ENCODE data around the gene PTPRM.
A peak's percentile ranks its signal among the peaks of the same experiment; 100 is the strongest.
"Not testable (repeated sequence)": the region's sequence is repeated elsewhere in the genome, so short reads cannot be mapped to it uniquely, and the experiment has no call there.

Gene PTPRM

DNA sequence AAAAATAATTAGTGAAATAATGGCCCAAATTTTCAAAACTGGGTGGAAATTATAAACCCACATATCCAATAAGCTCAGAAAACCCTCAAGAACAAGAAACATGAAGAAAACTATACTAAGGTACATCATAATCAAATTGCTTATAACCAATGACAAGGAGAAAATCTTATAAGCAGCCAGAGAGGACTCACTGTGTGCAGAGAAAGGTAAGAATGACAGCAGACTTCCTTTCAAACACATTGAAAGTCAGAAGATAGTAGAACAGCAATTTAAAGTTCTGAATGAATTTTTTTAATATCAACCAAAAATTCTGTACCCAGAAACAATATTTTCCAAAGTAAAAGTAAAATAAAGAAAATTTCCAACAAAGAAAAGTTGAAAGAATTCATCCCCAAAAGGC lies 844.4 kb downstream of the PTPRM start:
- FAIRE-seq (no peak), DNase-seq (ENCODE audit: low spot score) (no peak)

DNA sequence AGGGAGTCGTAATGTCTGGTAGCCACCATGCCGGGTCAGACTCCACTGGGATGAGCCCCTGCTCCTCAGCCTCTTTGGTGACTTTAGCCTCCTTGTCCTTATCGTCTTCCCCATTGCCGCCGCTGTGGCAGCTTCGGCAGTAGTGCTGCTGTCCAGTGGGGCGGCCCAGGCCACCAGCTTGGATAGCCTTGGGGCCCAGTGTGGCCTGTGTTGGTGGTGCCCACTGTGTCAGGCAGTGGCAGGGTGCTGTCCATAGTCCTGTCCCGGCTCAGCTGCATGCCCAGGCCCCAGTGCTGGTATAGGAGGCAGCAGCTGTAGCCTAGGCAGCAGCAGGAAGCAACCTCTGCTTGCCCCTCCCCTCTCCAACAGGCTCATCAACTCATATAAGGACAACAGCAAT lies 845.0 kb downstream of the PTPRM start:
- no peak for FAIRE-seq
- no peak for DNase-seq (ENCODE audit: low spot score)

DNA sequence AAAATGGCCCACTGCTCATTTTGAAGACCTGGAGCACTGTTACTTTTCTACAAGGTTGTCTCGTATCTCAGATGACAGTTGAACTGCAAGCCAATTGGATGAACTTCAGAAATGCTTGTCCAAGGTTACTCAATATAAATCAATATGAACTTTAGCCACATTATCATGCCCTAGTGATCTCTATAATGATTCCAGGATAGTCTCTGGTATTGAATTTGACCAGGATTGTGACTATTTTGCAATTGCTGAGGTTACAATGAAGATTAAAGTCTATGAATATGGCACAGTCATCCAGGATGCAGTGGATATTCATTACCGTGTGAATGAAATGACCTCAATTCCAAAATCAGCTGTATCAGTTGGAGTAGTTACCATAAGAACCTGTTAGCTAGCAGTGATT lies 846.1 kb downstream of the PTPRM start:
- DNase-seq (ENCODE audit: low spot score) (no peak), FAIRE-seq (no peak)

DNA sequence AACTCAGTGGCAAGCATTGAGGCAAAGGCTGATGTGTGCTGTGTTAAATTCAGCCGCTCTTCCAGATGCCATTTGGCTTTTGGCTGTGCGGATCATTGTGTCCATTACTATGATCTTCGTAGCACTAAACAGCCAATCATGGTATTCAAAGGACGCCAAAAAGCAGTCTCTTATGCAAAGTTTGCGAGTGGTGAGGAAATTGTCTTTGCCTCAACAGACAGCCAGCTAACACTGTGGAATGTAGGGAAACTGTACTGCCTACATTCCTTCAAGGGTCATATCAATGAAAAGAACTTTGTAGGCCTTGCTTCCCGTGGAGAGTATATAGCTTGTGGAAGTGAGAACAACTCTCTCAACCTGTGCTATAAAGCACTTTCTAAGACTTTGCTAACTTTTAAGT lies 846.6 kb downstream of the PTPRM start:
- FAIRE-seq: peak; percentile 30
- DNase-seq (ENCODE audit: low spot score): no peak

DNA sequence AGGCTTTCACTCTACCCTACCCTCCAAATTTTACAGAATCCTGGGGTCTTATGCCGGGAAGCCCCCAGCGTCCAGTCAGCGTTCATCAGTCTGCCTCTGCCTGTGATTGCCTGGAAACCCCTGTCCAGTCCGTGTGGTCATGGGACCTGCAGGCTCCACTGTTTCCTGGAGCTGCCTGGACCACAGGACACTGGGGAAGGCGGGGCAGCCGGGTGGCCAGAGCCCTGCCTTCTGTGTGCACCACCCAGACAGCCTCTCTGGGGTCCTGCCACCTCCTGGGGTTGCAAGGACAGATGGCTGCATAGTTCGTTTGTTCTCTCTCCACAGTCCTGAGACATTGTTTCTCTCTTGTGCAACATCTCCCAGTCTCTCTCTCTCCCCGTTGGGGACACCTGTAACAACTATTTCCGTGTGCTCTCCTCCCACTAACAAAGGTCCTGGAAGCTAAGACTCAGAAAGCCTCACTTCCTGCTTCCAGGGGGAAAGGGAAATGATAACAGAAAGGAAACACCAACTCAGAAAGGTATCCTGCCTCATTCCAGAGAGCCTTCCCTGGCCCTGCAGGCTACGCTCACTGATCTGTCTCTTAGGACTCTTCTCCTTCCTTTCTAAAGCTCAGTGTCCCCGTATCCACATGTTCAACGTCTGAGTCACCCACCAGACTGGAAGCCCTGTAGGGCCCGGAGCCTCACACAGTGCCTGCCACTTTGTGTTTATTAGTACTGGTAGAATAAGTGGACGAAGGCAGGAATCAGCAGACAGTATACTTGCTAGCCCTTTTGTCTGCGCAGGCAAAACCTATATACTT lies 849.3 kb downstream of the PTPRM start:
- FAIRE-seq (no peak), DNase-seq (ENCODE audit: low spot score) (no peak)

DNA sequence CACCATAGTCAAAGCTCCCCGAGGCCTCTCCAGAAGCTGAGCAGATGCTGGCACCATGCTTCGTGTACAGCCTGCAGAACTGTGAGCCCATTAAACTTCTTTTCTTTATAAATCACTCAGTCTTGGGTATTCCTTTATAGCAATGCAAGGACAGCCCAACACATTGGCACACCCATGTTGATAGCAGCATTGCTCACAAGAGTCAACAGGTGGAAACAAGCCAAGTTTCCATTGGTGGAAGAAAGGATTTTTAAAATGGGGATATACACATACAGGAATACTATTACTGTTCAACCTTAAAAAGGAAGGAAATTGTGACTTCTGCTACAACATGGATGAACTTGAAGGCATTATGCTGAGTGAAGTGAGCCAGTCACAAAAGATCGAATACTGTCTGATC lies 855.3 kb downstream of the PTPRM start:
- FAIRE-seq (peak; percentile 5), DNase-seq (ENCODE audit: low spot score) (no peak)

DNA sequence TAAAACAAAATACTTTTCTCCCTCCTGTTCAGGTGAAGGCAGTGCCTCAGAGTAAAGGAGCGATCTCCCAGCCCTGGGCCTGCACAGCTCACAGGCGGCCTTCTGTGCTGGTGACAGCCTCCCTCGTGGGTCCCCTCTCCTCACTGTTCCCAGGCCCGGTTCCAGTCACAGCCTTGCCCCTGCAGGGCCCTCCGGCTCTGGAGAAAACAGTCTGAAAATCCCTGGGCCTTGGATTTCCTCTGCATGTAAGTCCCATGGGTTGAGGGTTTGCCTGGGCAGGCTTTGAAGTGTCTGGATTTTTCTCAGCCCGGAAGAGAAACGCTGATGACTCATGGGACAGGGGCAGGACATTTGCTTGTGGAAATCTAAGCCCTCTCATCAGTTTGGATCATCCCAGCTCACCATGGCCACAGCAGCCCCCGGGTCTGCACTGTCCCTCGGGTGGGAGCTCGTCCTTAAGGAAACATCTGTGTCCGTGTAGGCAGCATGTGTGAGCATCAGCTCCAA lies 856.0 kb downstream of the PTPRM start:
- DNase-seq (ENCODE audit: low spot score) (peak; percentile 82), FAIRE-seq (peak; percentile 59)

DNA sequence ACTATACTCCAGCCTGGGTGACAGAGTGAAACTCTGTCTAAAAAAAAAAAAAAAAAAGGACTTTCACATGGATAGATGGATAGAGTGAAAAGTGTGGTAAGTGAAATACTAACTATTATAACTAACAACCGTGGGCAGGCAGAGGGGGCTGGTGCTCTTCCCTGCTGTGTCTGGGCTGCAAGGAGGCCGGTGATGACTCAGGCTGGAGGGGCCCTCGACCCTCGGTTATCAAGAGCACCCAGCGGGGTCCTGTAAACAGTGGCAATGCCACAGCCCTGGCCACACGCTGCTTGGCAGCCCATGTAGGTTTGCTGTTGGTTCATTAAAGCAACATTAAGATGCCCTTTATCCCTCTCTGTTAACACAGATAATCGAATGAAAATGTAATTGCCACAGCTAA lies 857.4 kb downstream of the PTPRM start:
- no peak for DNase-seq (ENCODE audit: low spot score)
- no peak for FAIRE-seq

DNA sequence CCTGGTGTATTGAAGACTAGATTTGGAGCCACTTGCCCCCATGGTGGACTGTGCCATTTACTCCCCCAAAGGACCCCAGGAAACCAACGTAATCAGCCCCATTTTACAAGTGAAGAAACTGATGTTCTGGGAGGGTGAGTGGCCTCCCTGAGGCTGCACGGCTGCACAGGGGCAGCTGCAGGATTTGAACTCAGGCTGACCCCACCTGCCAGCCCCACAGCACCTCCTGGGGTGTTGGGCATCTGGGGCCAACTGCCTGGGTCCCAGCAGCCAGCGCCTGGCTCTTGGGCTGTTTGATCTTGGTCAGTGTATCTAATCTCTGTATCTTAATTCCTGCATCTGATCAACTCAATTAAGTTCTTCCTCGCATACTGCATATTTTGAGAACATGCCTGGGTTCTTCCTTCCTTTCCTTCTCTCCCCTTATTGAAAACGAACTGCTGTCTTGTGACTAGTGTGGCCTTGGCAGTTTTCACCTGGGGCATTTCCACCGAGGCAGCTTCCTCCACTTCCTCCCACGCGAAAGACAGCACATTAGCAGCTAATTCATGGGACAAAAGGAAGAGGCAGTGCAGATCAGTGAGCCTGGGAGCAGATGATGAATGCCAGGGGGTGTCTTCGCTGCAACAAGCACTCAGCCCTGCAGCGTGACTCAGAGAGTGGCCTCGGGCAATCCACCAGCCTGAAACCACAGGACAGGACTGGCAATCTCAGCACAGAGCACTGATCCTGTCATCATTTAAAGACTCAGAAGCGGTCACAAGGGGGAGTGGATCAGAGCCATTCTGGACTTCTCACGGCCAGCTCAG lies 858.0 kb downstream of the PTPRM start:
- DNase-seq (ENCODE audit: low spot score) (peak; percentile 92), FAIRE-seq (peak; percentile 86)

DNA sequence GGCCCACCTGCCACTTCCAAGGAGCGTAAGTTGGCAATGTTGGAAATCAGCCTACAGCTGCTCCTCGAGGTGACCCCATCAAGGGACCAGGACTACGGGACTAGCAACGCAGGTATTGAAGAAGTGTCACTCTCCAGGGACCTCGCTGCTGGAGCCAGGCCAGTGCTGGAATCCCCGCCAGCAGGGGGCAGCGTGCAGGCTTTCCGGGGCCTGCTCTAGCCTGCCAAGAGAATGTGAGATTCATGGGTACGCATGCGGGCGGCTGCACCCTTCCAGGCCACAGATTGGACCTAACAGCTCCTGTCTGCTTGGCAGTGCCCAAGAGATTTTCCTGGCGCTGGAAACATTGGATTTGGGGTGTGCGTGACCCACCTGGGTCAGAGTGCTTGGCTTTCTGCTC lies 859.3 kb downstream of the PTPRM start:
- FAIRE-seq (no peak), DNase-seq (ENCODE audit: low spot score) (no peak)

DNA sequence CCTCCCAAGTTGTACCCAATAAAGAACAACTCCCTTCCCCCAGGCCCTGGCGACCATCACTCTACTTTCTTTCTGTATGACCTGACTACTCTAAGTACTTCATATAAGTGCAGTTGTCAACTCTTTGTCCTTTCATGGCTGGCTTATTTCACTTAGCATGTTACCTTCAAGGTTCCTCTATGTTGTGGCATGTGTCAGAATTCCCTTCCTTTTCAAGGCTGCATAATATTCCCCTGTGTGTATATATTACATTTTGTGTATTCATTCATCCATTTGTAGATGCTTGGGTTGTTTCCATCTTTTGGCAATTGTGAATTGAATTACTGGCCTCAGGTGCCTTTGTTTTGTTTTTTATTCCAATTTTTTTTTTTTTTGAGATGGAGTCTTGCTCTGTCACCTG lies 860.2 kb downstream of the PTPRM start:
- DNase-seq (ENCODE audit: low spot score): no peak
- FAIRE-seq: no peak

DNA sequence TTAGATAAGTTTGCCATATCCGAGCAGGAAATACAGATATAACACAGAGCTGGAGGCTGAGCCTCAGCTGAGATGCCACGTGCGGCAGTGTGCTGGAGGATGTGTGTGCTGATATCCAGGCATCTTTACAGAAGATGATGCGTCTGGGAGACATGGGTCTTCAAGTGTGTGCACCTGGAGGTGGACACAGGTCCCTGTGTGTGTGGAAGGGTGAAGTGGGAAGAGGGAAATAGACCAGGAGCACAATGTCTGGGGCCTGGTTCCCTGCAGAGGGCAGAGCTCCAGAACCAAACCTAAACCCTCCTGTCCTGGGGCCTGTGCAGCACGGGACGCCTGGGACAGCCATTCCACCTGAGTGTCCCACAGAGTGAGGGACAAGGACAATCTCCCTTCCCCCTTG lies 861.8 kb downstream of the PTPRM start:
- DNase-seq (ENCODE audit: low spot score) (no peak), FAIRE-seq (no peak)

DNA sequence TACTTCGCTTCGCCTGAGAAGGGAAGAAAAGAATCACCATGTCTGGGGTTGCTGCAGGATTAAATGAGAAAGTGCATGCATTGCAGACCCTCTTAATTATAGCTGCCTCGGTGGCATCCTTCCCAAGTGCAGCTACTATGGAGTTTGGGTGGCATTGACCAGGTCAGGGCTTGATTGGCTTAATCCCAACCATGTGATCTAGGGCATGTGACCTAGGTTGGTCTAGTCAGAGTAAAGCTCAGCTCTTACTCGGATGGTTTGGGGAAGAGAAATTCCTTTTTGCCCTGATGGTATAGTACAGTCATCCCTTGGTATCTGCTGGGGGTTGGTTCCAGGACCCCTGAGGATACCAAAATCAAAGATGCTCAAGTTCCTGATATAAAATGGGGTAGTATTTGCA lies 863.9 kb downstream of the PTPRM start:
- DNase-seq (ENCODE audit: low spot score) (no peak), FAIRE-seq (no peak)

DNA sequence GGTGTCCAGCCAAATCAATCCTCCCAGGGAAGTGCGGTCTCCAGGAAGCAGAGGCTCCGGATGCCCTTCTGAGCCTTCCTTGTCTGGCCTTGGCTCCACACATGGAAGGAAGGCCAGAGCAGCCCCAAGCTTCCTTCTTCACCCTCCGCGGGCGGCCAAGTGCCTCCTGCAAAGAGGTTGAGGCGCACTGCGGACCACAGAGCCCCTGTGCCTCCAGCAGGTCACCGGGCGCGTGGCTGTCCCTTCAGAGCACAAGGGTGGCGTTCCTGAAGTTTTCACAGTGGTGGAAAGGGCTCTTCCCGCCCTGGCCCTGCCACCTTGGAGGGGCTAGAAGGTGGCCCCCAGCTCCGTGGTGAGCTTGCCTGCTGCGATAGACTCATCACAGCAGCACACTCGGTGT lies 866.2 kb downstream of the PTPRM start:
- FAIRE-seq (peak; percentile 20), DNase-seq (ENCODE audit: low spot score) (no peak)

DNA sequence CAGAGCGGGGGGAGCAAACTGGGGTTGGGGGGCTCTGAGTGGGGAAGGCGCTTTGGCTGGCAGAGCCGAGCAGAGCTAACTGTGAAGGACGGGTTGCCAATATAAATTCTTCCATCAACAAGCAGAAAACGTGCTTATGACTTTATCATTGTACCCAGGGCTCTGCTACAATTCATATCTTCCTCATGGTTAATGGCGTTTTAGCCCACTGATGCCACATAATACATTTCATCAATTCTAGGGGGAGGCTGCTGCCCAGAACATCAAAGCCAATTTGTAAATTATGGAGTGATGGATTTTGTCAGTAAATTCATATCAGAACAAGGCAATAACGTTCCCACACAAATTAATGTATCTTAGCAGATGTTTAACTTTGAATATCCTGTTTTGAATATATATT lies 866.7 kb downstream of the PTPRM start:
- DNase-seq (ENCODE audit: low spot score): no peak
- no peak for FAIRE-seq

DNA sequence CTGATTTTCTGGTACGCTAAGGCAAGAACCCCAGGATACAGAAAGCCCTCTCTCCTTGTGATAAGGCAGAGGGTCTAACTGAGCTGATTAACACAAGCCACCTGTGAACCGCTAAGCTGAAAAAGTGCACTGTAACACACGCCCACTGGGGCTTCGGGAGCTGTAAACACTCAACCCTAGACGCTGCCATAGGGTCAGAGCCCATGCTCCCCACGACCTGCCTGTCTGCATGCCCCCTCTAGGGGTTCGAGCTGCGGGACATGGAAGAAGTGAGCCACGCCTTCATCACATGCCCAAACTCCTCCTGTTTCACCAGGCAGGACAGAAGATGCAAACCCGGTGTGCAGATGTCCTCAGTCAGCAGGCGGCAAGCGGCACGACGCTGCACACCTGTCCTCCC lies 868.3 kb downstream of the PTPRM start:
- FAIRE-seq (no peak), DNase-seq (ENCODE audit: low spot score) (no peak)

DNA sequence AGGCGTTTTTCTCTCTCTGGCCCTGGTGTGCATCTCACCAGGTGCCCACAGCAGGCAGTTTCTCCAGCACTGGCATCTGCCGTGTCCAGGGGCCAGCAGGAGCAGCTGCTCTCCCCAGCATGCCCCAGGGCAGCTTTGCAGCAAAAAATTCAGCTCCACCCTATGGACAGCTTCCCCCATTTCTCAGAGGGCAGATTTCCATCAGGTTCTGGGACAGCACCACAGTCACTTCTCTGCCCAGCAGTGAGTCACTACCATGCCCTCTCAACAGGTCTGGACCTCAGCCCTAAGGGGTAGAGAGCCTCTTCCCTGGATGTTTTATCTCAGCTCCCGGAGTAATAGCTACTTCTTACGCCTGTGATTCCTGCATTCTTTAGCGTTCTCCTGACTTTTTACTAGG lies 871.9 kb downstream of the PTPRM start:
- DNase-seq (ENCODE audit: low spot score) (no peak), FAIRE-seq (no peak)

DNA sequence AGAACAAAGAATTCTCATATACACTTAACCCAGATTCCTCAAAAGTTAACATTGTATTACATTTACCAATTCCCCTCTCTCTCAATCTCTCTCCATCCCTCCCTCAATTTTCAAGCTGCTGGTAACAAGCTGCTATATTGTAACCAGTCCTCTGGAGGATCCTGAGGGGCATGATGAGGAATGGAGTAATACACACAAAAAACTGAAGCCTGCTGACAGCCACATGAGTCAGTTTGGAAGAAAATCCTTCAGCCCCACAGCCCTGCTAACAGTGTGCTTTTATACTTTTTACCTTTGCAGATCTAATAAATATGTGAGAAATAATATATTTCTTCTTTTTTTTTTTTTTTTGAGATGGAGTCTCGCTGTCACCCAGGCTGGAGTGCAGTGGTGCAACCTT lies 876.4 kb downstream of the PTPRM start:
- DNase-seq (ENCODE audit: low spot score): no peak
- FAIRE-seq: no peak

DNA sequence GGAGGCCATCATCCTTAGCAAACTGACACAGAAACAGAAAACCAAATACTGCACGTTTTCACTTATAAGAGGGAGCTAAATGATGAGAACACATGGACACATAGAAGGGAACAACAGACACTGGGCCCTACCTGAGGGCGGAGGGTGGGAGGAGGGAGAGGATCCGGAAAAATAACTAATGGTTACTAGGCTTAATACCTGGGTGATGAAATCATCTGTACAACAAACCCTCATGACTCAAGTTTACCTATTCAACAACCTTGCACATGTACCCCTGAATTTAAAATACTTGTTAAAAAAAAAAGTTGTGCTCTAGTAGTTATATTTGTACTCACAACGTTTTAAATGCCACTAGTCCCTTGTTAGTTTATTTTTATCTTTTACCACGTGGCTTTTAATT lies 879.8 kb downstream of the PTPRM start:
- FAIRE-seq; DNase-seq (ENCODE audit: low spot score): not testable (repeated sequence)

DNA sequence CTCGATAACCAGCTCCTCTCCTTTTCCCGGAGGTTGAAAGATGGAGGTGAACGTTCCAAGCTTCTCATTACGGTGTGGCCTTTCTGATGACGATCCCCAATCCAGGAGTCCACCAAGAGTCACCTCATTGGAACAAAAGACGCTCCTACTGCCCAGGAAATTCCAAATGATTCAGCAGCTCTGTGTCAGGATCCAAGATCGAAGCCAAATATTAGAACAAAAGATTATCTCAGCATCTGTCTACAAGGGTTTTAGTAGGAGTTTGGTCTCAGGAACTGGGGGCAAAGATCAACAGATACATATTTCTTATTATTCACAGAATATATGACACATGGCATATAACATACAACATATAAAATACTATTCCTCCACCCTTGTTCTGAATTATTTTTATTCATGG lies 881.0 kb downstream of the PTPRM start:
- DNase-seq (ENCODE audit: low spot score) (no peak), FAIRE-seq (no peak)

DNA sequence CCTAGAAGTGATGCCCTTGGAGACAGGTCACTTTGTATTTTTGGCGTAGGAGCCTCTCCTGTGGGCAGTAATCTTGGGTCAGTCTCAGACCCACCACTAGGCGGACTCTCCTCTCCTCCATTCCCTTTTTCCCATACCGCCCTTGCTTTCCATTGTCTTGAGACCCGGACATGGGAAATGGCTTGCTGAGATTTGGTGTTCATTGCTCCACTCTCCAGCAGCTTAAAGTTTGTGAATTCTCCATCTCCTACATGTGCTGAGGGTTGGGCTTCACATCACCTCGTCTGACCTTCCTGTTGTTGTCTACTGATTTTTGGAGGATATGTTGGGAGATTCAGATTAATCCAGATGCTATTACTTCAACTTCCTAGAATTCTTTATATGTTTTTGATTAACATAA lies 882.9 kb downstream of the PTPRM start:
- FAIRE-seq (no peak), DNase-seq (ENCODE audit: low spot score) (peak; percentile 60)

DNA sequence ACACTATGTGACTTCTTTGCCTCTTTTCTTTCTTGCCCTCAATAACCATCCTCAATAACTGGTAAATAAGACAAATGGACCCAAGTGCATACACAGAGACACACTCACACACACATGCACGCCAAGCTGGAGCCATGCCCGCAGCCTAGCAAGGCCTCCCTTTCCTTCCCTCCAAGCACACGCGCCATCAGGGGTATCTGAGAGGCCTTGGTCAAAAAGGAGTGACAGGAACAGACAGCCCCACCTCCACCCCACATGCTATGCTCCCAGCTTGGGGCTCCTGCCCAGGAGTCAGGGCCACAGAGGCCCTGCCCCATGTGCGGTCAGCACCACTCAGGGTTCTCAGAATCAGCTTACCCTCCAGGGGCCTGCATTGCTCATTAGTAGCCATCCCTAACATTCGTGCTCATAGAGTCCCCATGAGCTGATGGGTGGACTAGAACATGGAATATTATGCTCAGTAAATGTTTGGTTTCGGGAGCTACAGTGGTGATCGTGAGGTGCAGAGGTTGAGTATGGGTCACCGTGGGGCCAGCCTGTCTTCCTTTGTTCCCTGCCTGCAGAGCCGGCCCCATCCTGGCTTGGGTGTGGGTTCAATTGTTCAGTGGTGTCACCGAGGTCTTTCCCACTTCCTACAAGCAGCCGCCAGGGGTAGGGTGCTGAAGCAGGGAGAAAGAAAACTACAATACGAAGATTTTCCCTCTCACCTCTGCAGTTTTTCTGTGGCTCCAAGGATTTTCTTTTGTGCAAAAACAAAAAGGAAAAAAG lies 884.0 kb downstream of the PTPRM start:
- FAIRE-seq: peak; percentile 23
- no peak for DNase-seq (ENCODE audit: low spot score)
